ENCODE measurements around the gene CCDC144A.
"Not testable (repeated sequence)": the region's sequence is repeated elsewhere in the genome, so short reads cannot be mapped to it uniquely, and the experiment has no call there.

The CCDC144A gene

GRCh38 chr17:16820979-16821543 lies 131.0 kb downstream of the CCDC144A start:
- no peak for DNase-seq

- DNase-seq: not testable (repeated sequence)
Measured at GRCh38 chr17:16822133-16822532, 132.1 kb downstream of the CCDC144A start.

- DNase-seq: not testable (repeated sequence)
Measured at GRCh38 chr17:16823768-16824406, 133.8 kb downstream of the CCDC144A start.
